ENCODE data around the gene ANKS6. TPM values are rescaled to one million over a fixed set of nuclear protein-coding genes. Genes with fewer than 3 reads are reported as not detected.

Gene ANKS6
- polyA plus RNA-seq (9.9 and 16.6 TPM in 2 replicates), polyA minus RNA-seq (8.3 and 8.8 TPM in 2 replicates)

DNA sequence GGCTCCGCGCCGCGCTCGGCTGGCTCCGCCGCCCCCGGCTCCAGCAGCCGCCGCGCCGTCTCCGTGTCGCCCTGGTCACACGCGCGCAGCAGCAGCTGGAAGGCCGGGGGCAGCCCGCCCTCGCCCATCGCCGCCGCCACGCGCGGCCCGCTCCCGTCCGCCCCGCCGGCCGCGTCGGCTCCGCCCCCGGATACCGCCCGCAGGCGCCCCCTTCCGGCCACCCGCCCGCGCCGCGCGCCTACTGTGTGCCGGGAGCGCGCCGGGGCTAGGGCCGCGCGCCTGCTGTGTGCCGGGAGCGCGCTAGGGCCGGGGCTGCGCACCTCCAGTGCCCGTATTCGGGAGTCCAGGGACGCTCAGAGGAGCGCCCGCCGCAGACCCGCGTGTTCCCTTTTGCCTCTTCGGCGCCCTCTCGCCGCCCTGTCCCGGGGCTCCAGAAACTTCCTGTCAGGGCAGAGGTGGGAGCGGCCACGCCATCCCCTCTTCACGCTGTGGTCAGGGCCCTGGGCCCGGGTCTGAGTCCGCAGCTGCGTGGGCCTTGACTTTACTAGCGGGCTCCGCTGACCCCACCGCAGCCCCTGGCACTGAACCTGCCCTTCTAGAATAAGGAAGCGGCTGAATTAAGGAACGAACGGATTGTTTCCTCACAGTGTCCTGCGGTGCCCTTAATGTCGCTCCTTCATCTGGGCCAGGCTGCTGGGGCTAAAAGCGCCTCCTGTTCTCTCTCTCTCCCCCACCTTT lies at the start of gene ANKS6:
Gene ANKS6, minus strand, starts transcription at position 192 of the 738 bp plus-strand sequence. Its CDS starts 64 bp downstream, at position 128.
- H3K9ac ChIP-seq (ENCODE audit: low read length) = peak within 1 kb of the TSS; percentile 65
- H3K27ac ChIP-seq (ENCODE audit: low read length) = peak within 1 kb of the TSS; percentile 28
- H2AFZ ChIP-seq (ENCODE audit: low read depth, low read length) = peak within 1 kb of the TSS; percentile 60

DNA sequence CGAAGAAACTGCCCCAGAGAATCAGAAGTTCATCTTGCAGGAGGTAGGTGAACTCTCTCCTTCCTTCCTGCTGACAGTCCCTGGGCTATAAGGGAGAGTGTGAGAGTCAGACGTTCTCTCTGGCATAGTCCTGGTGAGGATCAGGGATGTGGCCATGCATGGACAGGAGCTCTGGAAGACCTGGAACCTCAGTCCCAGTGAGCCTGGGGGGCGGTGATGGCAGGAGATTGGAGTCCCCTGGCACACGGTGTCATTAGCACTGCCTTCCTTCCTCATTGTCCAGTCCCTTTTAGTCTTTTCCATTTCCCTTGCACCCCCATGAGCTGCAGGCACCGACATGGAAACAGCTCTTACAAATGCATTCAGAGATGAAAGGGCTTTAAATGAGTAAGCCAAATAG lies 49.7 kb upstream of the ANKS6 start:
- Histone ChIP-seq H4K20me1 (ENCODE audit: insufficient read depth) (no peaks in the 10 kb centered on the region), H3K9ac (ENCODE audit: low read length) (no peak overlapping the region), H3K27me3 (ENCODE audit: insufficient read depth, low read depth, low read length) (no peaks in the 10 kb centered on the region), H2AFZ (ENCODE audit: low read depth, low read length) (no peak overlapping the region), H3K4me3 (ENCODE audit: low read length) (no peak overlapping the region), H3K27ac (ENCODE audit: low read length) (no peak overlapping the region), H3K9me3 (ENCODE audit: low read length) (no peaks in the 10 kb centered on the region), H3K36me3 (ENCODE audit: insufficient read depth, low read length) (no peaks in the 10 kb centered on the region), H3K4me2 (ENCODE audit: low read length) (no peak overlapping the region), H3K79me2 (replicated peaks; ENCODE audit: insufficient read depth, low read length) (no peaks in the 10 kb centered on the region), H3F3A (ENCODE audit: insufficient read depth, low read length, poor library complexity, severe bottlenecking) (no peaks in the 10 kb centered on the region), H3K9me2 (ENCODE audit: insufficient read depth, low read length) (no peaks in the 10 kb centered on the region)
- TF ChIP-seq RAD21 (conservative IDR thresholded peaks at IDR 0.05) = no peak
- no peak for TF ChIP-seq EP300 (conservative IDR thresholded peaks at IDR 0.05; ENCODE audit: poor library complexity, severe bottlenecking)
- TF ChIP-seq, protein P1, sequence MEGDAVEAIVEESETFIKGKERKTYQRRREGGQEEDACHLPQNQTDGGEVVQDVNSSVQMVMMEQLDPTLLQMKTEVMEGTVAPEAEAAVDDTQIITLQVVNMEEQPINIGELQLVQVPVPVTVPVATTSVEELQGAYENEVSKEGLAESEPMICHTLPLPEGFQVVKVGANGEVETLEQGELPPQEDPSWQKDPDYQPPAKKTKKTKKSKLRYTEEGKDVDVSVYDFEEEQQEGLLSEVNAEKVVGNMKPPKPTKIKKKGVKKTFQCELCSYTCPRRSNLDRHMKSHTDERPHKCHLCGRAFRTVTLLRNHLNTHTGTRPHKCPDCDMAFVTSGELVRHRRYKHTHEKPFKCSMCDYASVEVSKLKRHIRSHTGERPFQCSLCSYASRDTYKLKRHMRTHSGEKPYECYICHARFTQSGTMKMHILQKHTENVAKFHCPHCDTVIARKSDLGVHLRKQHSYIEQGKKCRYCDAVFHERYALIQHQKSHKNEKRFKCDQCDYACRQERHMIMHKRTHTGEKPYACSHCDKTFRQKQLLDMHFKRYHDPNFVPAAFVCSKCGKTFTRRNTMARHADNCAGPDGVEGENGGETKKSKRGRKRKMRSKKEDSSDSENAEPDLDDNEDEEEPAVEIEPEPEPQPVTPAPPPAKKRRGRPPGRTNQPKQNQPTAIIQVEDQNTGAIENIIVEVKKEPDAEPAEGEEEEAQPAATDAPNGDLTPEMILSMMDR (IDR thresholded peaks at IDR 0.05; ENCODE audit: poor library complexity, severe bottlenecking) = no peak

More for the DNA sequence above, at the start of gene ANKS6:
- Histone ChIP-seq H3K27me3 (ENCODE audit: insufficient read depth, low read depth, low read length) (no peaks in the 10 kb centered on the region), H3K36me3 (ENCODE audit: insufficient read depth, low read length) (no peaks in the 10 kb centered on the region), H3K4me3 (ENCODE audit: low read length) (peak within 1 kb of the TSS; percentile 72), H3F3A (ENCODE audit: insufficient read depth, low read length, poor library complexity, severe bottlenecking) (no peaks in the 10 kb centered on the region), H3K9me3 (ENCODE audit: low read length) (no peaks in the 10 kb centered on the region), H4K20me1 (ENCODE audit: insufficient read depth) (no peaks in the 10 kb centered on the region), H3K4me2 (ENCODE audit: low read length) (peak within 1 kb of the TSS; percentile 65), H3K79me2 (replicated peaks; ENCODE audit: insufficient read depth, low read length) (no peaks in the 10 kb centered on the region), H3K9me2 (ENCODE audit: insufficient read depth, low read length) (no peaks in the 10 kb centered on the region)
- TF ChIP-seq TAF1 (IDR thresholded peaks at IDR 0.05; ENCODE audit: low read depth) = no peak
- TF ChIP-seq EZH2 (IDR thresholded peaks at IDR 0.05; ENCODE audit: borderline replicate concordance, insufficient read depth, low read length, poor library complexity, severe bottlenecking) = no peak
- peak; percentile 25 for TF ChIP-seq POLR2AphosphoS5 (IDR thresholded peaks at IDR 0.05)
- TF ChIP-seq MXI1 (conservative IDR thresholded peaks at IDR 0.05; ENCODE audit: poor library complexity, severe bottlenecking) = peak; percentile 14
- TF ChIP-seq EP300 (conservative IDR thresholded peaks at IDR 0.05; ENCODE audit: poor library complexity, severe bottlenecking) = no peak
- TF ChIP-seq, protein P1 (IDR thresholded peaks at IDR 0.05; ENCODE audit: poor library complexity, severe bottlenecking) = peak; percentile 75
- TF ChIP-seq RAD21 (conservative IDR thresholded peaks at IDR 0.05) = peak; percentile 34
- TF ChIP-seq SMC3 (conservative IDR thresholded peaks at IDR 0.05; ENCODE audit: poor library complexity) = peak; percentile 56
- TF ChIP-seq, protein P2, sequence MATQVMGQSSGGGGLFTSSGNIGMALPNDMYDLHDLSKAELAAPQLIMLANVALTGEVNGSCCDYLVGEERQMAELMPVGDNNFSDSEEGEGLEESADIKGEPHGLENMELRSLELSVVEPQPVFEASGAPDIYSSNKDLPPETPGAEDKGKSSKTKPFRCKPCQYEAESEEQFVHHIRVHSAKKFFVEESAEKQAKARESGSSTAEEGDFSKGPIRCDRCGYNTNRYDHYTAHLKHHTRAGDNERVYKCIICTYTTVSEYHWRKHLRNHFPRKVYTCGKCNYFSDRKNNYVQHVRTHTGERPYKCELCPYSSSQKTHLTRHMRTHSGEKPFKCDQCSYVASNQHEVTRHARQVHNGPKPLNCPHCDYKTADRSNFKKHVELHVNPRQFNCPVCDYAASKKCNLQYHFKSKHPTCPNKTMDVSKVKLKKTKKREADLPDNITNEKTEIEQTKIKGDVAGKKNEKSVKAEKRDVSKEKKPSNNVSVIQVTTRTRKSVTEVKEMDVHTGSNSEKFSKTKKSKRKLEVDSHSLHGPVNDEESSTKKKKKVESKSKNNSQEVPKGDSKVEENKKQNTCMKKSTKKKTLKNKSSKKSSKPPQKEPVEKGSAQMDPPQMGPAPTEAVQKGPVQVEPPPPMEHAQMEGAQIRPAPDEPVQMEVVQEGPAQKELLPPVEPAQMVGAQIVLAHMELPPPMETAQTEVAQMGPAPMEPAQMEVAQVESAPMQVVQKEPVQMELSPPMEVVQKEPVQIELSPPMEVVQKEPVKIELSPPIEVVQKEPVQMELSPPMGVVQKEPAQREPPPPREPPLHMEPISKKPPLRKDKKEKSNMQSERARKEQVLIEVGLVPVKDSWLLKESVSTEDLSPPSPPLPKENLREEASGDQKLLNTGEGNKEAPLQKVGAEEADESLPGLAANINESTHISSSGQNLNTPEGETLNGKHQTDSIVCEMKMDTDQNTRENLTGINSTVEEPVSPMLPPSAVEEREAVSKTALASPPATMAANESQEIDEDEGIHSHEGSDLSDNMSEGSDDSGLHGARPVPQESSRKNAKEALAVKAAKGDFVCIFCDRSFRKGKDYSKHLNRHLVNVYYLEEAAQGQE (IDR thresholded peaks at IDR 0.05; ENCODE audit: borderline replicate concordance) = no peak

All from neural cell (in vitro differentiated cells).